HL-60/S4 treated with retinoic acid at 250 ng/mL for 4 days and 3 days (cell line): ENCODE data around the gene GJD3.
"Not testable (repeated sequence)": the region's sequence is repeated elsewhere in the genome, so short reads cannot be mapped to it uniquely, and the experiment has no call there.

Source experiments
- in situ Hi-C: fragments of 300-500 bp; cut with MboI; formaldehyde crosslinking; loops from 2 replicates; pipeline ENCODE4 v1.7.0; 2022; ENCODE audit warnings: low sequenced_read_pairs

Gene GJD3, protein sequence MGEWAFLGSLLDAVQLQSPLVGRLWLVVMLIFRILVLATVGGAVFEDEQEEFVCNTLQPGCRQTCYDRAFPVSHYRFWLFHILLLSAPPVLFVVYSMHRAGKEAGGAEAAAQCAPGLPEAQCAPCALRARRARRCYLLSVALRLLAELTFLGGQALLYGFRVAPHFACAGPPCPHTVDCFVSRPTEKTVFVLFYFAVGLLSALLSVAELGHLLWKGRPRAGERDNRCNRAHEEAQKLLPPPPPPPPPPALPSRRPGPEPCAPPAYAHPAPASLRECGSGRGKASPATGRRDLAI

DNA sequence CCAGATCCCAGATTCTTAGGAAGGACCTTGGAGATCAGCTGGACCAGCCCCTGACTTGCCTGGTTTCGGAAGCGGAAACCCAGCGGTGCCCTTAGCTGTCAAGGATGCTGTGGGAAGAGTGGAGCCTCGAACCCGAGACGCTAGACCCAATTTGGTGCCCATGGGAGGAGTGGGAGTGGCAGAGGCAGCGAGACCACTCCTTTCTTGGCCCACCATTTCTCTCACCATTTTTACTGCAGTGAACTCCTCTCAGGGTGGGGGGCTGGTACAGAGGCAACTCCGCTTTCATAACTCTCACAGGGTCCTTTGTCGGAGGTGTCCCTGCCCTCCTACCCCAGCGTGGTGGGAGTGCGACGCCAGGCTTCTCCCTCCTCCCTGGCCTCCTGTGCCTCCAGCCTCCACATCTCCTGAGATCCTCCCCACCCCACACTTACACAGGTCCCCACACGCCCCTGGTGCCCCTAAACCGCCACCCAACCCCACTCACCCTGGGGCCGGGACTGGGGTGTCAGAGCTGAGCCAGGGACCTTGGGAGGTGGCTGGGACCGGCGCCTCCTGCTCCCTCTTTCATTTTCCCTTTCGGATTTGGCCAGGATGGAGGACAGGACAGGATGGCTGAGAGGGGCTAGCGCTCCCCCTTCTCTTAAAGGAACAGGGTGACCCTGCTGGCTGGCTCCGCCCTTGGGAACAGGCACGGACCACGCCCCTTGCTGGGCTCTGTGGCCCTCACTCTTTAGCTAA, at the start of gene GJD3:
Gene GJD3, minus strand, starts transcription at position 617 of the 741 bp plus-strand sequence. CDS start 922 bp downstream, outside the sequence.
- in situ Hi-C loops: loop anchor here (10.0 kb wide), 1 partner anchor 171 kb away; no protein-coding TSS in a partner anchor

DNA sequence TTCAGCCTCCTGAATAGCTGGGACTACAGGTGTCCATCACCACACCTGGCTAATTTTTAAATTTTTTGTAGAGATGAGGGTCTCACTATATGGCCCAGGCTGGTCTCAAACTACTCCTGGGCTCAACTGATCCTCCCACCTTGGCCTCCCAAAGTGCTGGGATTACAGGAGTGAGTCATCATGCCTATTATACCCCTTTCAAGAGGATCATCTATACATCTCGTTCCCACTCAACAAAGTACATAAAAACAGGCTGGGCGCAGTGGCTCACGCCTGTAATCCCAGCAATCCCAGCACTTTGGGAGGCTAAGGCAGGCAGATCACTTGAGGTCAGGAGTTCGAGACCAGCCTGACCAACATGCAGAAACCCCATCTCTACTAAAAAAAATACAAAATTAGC, 49.8 kb upstream of the GJD3 start:
- in situ Hi-C loops: not testable (repeated sequence)

DNA sequence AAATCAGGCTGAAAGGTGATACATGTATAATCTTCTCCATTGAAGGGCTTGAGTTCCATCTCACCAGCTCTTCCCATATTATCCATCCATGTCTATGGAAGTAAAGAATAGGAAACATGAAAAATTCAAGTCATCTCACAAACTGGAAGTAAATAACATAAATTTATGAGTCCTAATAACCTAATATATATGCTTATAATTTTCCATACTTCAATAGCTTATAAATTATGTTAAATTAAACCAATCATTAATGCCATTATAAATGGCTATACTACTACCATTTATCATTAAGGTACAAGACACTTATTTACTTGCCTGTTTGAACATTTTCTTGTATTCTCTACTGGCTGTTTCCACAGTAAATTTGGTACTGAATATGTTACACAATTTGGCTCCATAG, 48.3 kb upstream of the GJD3 start:
- in situ Hi-C loops: no loop called here

DNA sequence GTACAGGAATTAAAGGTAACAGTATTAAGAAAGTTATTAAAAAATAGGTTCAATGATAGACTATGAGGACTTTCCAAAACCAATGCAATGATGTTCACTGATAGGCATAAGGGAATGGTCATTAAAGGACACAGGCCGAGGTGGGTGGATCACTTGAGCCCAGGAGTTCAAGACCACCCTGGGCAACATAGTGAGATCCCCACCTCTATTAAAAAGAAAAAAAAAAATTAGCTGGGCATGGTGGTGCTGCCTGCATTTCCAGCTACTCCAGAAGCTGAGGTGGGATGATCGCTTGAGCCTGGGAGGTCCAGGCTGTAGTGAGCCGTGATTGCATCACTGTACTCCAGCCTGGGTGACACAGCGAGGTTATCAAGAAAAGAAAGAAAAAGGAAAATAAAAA, 47.3 kb upstream of the GJD3 start:
- in situ Hi-C loops: no loop called here

DNA sequence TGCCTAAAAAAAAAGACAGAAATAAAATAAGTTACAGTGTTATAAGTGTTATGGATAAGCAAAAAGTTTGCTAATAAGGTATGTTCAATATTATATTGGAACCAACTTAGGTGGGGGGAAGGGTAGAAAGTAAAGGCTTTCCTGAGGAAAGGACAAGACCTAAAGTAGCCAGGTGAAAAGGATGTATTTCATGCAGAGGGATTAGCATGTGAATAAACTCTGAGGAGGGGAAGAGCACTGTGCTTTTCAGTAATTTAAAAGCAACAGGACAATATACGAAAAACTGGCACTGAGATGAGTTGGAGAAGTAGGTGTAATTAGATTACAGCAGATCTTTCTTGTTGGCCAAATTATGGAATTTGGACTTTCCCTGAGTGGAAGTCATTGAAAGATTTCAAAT, 45.5 kb upstream of the GJD3 start:
- in situ Hi-C loops: no loop called here

DNA sequence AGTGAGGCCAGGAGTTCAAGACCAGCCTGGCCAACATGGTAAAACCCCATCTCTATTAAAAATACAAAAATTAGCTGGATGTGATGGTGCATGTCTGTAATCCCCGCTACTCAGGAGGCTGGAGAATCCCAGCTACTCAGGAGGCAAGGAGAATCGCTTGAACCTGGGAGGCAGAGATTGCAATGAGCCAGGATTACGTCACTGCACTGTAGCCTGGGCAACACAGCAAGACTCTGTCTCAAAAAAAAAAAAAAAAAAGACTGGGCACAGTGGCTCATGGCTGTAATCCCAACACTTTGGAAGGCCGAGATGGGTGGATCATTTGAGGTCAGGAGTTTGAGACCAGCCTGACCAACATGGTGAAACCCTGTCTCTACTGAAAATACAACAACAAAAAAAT, 45.0 kb upstream of the GJD3 start:
- in situ Hi-C loops: not testable (repeated sequence)

DNA sequence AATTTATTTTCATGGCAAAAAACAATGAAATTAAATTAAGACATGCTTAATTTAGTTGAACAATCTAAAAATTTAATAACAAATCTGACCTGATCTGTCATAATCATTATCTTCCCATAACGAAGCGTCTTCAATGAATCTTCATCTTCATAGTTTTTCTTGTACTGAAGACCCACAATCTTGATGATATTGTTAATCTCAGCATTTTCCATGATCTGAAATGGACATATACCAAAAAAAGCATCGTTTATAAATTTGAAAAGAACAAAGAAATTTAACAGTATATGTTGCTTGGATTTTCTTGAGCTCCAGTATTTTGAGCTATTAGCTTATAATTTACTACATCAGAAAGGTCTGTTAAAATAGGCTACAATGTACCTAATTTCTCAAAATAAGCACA, 42.9 kb upstream of the GJD3 start:
- in situ Hi-C loops: no loop called here

DNA sequence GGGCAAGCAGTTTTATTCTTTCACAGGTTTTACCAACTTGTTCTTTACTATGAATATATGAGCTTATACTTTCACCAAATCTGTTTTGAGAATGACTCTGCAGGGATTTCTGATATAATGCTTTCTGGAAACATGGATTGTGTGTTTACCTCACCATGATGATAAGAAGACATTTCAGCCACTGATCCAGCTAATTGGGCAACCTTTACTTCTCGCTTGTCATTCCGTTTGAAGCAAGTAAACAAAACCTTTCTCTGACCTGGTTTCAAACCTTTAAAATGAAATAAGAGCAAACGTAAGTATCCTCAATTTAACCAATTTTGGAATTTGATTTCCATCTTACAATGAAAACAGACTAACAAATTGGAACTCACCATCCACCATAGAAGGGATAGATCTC, 39.5 kb upstream of the GJD3 start:
- in situ Hi-C loops: no loop called here

DNA sequence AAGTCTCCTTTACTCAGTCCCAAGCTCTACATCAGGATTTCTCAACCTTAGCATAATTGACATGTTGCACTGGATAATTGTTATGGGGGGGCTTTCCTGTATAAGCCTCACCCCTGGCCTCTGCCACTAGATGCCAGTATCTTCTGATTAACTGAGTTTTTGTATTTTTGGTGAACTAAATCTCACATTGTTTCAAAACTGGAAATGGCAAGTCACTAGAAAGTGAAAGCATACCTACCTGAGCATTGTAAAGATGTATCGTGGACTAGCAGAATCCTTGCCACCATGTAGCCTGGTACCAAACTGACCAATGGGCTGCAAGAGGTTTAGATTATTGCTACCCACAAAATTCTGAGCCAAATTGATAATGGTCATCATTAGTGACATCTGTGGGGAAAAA, 38.1 kb upstream of the GJD3 start:
- in situ Hi-C loops: no loop called here

DNA sequence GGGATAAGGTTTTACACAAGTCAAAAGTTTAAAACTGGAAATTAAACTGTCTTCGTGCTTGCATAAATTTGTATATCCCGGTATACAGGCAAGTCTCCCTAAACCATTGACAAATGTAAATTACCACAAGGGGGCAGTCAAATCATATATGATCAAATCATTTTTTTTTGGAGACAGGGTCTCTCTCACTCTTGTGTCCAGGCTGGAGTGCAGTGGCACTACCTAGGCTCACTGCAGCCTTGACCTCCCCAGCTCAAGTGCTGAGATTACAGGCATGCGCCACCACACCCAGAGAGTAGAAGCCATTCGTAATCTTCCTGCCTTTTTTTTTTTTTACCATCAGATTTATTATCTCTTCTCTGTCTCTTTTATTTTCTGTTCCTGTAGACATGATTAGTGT, 34.6 kb upstream of the GJD3 start:
- in situ Hi-C loops: no loop called here

DNA sequence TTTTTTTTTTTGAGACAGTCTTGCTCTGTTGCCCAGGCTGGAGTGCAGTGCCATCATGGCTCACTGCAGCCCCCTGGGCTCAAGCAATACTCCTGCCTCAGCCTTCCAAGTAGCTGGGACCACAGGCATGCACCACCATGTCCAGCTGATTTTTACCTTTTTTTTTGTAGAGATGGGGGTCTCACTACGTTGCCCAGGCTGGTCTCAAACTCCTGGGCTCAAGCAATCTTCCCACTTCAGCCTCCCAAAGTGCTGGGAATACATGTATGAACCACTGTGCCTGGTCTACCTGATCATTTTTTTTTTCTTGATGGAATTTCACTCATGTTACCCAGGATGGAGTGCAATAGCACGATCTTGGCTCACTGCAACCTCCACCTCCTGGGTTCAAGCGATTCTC, 22.0 kb upstream of the GJD3 start:
- in situ Hi-C loops: not testable (repeated sequence)

DNA sequence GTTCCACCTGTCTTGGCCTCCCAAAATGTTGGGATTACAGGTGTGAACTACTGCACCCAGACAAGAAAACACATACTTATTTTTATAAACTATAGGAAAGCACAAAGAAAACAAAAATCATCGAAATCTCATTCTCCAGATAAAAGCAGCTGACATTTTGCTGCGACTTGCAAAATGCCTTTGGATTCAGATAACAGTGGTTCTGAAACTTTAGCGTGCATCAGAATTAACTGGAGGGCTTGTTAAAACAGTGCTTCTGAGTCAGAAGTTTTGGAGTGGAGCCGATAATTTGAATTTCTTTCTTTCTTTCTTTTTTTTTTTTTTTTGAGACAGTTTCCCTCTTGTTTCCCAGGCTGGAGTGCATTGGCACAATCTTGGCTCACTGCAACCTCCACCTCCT, 17.7 kb upstream of the GJD3 start:
- in situ Hi-C loops: no loop called here

DNA sequence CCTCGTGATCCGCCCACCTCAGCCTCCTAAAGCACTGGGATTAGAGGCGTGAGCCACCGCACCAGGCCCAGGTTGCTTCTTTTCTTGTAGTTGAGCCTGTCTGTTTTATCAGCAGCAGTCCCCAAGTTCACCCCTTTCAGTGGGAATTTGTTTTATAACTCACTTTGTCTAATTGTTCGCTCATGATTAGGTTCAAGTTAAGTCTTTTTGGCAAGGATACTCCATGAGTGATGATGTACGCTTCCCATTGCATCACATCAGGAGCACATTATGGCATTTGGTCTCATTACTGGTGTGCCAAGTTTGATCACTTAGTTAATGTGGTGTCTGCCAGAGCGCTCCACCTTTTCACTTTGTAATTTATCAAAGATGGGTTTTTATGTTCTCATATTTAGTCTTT, 14.4 kb upstream of the GJD3 start:
- in situ Hi-C loops: no loop called here

DNA sequence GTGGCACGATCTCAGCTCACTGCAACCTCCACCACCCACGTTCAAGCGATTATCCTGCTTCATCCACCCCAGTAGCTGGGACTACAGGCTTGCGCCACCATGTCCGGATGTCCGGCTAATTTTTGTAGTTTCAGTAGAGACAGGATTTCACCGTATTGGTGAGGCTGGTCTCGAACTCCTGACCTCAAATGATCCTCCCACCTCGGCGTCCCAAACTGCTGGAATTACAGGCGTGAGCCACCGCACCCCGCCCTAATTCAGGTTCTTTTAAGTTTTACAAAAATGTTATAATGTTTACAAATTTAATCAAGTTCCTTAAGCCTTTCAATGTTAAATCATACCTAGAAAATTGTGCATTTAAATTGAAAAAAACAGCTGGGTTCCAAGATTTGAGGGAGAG, 13.3 kb upstream of the GJD3 start:
- in situ Hi-C loops: no loop called here

DNA sequence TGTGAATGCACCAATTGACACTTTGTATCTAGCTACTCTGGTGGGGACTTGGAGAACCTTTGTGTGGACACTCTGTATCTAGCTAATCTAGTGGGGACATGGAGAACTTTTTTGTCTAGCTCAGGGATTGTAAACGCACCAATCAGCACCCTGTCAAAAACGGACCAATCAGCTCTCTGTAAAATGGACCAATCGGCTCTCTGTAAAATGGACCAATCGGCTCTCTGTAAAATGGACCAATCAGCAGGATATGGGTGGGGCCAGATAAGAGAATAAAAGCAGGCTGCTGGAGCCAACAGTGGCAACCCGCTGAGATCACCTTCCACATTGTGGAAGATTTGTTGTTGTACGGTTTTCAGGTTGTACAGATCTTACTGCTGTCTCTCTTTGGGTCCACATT, 12.0 kb upstream of the GJD3 start:
- in situ Hi-C loops: not testable (repeated sequence)

DNA sequence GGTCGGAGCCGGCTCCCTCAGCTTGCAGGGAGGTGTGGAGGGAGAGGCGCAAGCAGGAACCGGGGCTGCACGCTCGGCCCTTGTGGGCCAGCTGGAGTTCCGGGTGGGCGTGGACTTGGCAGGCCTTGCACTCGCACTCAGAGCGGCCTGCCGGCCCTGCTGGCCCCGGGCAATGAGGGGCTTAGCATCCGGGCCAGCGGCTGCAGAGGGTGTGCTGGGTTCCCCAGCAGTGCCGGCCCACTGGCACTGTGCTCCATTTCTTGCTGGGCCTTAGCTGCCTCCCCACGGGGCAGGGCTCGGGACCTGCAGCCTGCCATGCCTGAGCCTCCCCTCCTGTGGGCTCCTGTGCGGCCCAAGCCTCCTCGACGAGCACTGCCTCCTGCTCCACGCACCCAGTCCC, 11.2 kb upstream of the GJD3 start:
- in situ Hi-C loops: not testable (repeated sequence)

DNA sequence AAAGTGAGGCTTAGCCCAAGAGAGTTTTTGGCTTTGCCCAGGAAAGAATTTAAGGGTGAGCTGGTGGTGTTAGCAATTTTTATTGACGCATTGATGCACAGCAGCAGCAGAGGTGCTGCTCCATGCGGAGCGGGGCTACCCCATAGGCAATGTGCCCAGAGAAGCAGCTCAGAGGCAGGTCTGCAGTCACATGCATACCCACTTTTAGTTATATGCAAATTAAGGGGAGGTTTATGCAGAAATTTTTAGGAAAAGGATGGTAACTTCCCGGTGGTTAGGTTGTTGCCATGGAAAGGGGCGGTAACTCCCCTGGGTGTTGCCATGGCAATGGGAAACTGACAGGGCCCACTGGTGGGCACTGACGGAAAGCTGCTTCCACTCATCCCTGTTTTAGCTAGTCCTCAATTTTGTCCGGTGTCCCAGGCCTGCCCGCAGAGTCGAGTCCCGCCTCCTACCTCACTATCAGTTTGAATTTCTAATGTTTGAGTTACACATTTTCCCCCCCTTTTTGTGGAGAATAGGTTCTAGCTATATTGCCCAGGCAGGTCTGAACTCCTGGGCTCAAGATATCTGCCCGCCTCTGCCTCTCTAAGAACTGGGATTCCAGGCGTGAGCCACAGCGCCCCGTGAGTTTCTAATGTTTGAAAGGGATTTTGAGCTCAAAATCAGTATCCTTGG, 10.4 kb upstream of the GJD3 start:
- in situ Hi-C loops: no loop called here

DNA sequence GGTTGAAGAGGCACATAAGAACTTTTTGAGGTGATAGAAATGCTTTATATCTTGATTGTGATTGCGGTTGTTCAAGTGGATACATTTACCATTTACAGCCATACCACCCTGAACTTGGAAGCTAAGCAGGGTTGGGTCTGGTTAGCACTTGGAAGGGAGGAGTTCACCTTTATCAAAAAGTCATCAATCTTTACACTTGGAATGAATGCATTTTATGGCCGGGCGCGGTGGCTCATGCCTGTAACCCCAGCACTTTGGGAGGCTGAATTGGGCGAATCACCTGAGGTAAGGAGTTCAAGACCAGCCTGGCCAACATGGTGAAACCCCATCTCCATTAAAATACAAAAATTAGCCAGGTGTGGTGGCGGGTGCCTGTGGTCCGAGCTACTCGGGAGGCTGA, 9.5 kb upstream of the GJD3 start:
- in situ Hi-C loops: no loop called here

DNA sequence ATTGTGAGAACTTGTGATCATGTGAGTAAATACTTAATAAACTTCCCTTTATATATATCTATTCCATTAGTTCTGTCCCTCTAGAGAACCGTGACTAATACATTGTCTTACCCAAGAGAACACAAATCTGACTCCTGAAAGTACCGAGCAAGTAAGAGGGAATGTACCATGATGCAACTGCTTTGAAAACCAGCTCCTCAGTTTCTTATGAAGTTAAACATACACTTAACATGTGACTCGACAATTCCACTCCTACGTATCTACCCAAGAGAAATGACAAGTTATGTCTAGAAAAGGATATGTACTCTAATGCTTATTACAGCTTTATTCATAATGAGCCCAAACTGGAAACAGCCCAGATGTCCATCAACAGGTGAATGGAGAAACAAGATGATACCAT, 8.8 kb upstream of the GJD3 start:
- in situ Hi-C loops: no loop called here

DNA sequence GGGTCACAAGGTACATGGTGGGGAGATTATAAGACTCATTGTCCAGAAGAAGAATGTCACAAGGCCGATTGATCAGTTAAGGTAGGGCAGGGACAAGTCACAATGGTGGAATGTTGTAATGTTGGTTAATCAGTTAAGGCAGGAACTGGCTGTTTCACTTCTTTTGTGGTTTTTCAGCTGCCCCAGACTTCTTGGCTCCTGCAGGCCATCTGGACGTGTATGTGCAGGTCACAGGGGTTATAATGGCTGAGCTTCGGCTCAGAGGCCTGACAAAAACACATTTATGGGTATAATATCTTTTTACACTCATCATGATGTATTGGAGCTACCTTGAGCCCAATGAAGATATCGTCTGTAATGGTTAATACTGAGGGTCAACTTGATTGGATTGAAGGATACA, 8.1 kb upstream of the GJD3 start:
- in situ Hi-C loops: not testable (repeated sequence)

DNA sequence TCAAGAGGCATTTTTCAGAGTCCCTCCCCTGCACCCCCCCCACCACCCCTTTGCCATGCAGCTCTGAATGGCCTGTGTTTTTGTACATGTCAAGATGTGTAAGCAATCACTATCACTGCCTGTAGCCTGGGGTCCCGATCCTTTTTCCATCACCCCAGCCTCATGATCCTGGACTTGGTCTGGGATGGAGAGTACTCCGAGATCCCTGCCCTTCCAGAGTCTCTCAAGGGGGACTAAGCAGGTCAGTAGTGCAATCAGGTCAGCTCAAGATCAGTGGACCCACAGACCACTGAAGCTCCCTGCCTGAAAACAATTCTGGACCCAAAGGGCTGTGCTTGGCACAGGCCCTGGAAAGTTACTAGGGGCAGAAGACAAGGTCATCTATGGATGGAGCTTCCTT, 7.5 kb upstream of the GJD3 start:
- in situ Hi-C loops: no loop called here
